Lower leg skin (tissue), 4 donors: ENCODE results near the gene C22orf15. TPM values are rescaled to one million over a fixed set of nuclear protein-coding genes. Genes with fewer than 3 reads are reported as not detected.

ENCODE experiments used
- DNase-seq, 2 donors: peaks; one replicate each; pipeline ENCODE4 v3.0.0-alpha.2; 2019; ENCODE audit warnings: low spot score in 2 of 2
- H3K4me3 ChIP-seq: fragments of 200-600 bp; sonication (generic); 2 replicates; pipeline ENCODE4 v1.5.1; 2017; ENCODE audit warnings: mild to moderate bottlenecking, low read depth; ENCODE audit not compliant: poor library complexity, severe bottlenecking
- POLR2A ChIP-seq, 2 donors: fragments of 450-650 bp; IDR thresholded peaks; one replicate each; pipeline ENCODE4 v1.6.1; 2016 to 2017; ENCODE audit warnings: antibody characterized with exemption in 2 of 2, mild to moderate bottlenecking in 1 of 2, moderate library complexity in 1 of 2
- WGBS, 2 donors: methylation state at CpG; one replicate each; pipeline ENCODE4 v1.1.5; 2018; 5-methylcytosine and 5-hydroxymethylcytosine counted together
- intact Hi-C: fragments of 100-400 bp; cut with DNase I; formaldehyde crosslinking; loops from one replicate; pipeline ENCODE4 v1.15.0; 2023; ENCODE audit warnings: low total_unique reads
- total RNA-seq, 4 donors: library from RNA; depleted of rRNA; stranded (reverse); fragments of >200 nt; gene quantifications; one replicate each; pipeline ENCODE4 v1.1.0, GENCODE V29; 2016
- TF ChIP-seq, protein P1 (sequence below), 3 donors: fragments of 450-650 bp; IDR thresholded peaks; one replicate each; pipeline ENCODE4 v1.5.1; 2016; ENCODE audit warnings: antibody characterized with exemption in 3 of 3, mild to moderate bottlenecking in 3 of 3, moderate library complexity in 2 of 3

Gene C22orf15
- total RNA-seq, 4 donors from 2014 or later: not detected

DNA sequence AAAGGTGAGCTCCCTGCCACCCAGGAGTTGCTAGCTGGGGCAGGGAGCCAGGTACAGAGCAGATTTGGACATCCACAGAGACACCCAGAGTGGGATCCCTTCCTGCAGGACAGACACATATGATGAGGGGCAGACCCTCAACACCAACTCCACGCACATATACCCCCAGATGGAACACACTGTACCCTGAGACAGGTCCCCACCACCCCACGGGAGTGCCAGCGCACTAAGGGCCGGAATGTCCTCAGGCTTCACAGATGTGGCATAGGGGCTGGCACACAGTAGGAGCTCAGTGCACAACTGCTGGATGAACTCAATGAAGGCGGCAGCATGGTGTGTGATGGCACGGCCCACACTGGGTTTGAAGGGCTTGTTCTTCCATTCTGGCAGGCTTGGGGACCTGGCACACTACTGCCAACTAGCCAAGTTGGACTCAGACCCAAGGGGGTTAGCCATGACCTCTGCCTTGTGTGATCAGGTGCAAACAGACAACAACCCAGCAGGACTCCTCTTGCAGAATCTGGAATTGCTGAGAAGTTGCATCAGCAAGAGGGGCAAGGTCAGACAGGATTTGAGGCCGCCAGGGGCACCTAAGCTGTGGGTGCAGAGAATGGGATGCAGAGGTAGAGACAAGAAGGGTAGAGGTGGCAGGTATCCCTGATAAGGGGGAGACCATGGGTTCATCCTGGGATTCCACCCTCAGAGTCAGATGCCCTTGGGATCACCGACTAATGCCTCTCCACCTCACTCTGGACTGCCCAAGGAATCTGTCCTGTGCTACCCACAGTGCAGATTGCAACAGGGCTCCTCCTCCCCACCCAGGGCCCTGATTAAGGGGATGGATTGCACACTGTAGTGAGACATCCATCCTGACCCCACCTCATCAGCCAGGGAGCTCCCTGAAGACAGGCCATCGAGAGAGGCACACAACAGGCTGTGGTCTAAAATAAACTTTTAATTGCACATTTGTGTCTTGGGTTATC, 2.4 kb downstream of the C22orf15 start:
- no peak for DNase-seq
- intact Hi-C loops: loop anchor here (5.0 kb wide), 1 partner anchor 87 kb away; no protein-coding TSS in a partner anchor
- WGBS, 2 donors: 91 to 96% methylated on average over 6 to 9 of the region's 9 CpGs

DNA sequence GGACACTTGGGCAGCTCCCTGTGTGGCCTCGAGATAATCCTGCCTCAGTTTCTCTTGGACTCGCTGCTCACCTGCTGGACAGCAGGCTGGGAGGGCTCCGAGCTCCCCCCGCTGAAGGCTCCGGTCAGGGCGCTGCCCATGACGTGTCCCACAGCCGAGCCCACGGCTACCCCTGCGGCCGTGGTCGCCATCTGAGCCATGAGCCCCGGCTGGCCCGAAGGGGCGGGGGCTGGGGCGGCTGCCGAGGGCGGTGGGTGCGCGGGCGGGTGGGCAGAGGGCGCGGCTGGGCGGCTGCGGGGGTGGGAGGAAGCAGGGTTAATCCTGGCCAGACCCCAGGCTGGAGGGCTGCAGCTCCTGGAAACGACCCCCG, 4.5 kb downstream of the C22orf15 start:
- no peak for TF ChIP-seq POLR2A (IDR thresholded peaks at IDR 0.05)
- TF ChIP-seq, protein P1, sequence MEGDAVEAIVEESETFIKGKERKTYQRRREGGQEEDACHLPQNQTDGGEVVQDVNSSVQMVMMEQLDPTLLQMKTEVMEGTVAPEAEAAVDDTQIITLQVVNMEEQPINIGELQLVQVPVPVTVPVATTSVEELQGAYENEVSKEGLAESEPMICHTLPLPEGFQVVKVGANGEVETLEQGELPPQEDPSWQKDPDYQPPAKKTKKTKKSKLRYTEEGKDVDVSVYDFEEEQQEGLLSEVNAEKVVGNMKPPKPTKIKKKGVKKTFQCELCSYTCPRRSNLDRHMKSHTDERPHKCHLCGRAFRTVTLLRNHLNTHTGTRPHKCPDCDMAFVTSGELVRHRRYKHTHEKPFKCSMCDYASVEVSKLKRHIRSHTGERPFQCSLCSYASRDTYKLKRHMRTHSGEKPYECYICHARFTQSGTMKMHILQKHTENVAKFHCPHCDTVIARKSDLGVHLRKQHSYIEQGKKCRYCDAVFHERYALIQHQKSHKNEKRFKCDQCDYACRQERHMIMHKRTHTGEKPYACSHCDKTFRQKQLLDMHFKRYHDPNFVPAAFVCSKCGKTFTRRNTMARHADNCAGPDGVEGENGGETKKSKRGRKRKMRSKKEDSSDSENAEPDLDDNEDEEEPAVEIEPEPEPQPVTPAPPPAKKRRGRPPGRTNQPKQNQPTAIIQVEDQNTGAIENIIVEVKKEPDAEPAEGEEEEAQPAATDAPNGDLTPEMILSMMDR (IDR thresholded peaks at IDR 0.05): no peak
- WGBS, 2 donors: no CpG with 5 or more reads among the region's 27 CpGs
- peak overlapping the region; percentile 51 for H3K4me3 ChIP-seq
- intact Hi-C loops: loop anchor here (5.0 kb wide), 1 partner anchor 85 kb away; no protein-coding TSS in a partner anchor
- DNase-seq: no peak

More for the DNA sequence above, 2.4 kb downstream of the C22orf15 start:
- no peak overlapping the region for H3K4me3 ChIP-seq
- TF ChIP-seq, protein P1 (IDR thresholded peaks at IDR 0.05): no peak
- no peak for TF ChIP-seq POLR2A (IDR thresholded peaks at IDR 0.05)

DNA sequence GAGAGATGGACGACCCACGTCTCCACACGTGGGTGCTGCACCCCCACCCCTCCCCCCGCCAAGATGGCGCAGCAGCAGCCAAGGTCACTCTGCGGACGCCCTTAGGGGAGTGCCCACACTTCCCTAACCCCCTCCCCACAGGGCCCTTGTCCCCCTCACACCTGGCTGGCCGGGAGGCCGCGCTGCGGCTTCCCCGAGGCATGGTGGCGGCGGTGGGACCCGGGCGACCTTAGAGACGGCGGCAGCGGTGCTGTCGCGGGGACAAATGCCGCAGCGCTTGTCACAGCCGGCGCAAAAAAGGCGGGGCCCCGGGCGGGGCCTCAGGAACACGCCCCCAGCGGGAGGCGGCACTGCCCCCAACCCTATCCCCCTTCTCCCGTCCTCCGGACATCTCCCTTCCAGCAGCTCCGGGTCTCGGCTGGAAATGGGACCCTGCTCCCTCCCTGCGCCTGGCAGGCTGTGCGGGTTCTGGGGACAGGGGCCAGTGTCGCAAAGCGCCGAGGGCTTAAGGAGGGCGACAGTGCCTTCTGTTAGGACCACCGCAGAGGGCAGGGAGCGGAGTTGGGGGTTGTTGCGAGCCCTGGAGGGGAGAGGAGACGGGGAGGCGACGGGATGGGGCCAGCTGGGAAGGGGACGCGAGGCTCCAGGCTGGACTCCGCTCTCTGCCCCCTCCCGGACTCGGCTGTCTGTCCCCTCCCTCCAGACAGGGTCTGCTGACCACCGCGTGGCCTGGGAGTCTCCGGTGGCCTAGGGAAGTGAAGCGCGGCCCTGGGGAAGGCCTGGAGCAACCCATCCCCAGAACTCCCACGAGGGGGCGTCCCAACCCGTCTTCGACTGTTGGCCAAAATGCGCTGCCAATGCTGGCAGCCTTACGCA, 5.1 kb downstream of the C22orf15 start, which contains the start of gene CHCHD10:
CHCHD10 (minus strand) TSS at position 300 of the 876 bp plus-strand sequence; CDS start at position 202, 98 bp downstream.
- TF ChIP-seq, protein P1 (IDR thresholded peaks at IDR 0.05): peak in 1 of 3 donors; percentile 6
- no peak for TF ChIP-seq POLR2A (IDR thresholded peaks at IDR 0.05)
- 0 to 2% methylated on average over 35 to 43 of the region's 63 CpGs for WGBS, 2 donors

DNA sequence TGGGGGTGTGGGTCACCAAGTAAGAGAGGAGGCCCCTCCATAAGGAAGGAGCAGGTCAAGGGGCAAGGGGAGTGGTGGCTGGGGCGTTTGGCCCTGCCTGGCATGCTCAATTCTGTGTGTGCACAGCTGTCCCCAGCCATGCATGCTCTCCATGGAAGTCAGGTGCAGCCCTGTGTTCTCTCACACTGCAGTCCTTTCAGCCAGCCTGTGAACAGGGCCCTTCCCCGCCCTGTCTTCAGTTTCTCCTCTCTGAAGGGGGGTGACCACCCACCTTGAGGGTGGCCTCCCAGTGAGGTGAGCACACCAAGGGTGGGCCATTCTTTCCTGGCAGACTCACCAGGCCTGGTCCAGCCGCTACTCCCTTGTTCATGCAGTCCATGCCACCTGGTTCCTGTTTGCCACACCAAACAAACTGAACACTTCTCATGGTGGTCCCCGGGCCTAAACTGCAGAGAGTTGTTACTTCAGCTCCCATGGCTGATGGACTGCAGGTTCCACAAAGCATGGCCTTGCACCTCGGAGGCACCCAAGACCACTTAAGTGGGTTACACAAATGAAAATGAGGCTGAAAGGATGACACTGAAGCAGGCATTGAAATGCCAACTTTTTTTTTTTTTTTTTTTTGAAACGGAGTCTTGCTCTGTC, 6.7 kb downstream of the C22orf15 start:
- TF ChIP-seq, protein P1 (IDR thresholded peaks at IDR 0.05): no peak
- no peak for TF ChIP-seq POLR2A (IDR thresholded peaks at IDR 0.05)
- H3K4me3 ChIP-seq: no peak overlapping the region
- intact Hi-C loops: loop anchor here (5.0 kb wide), 1 partner anchor 83 kb away; no protein-coding TSS in a partner anchor
- WGBS, 2 donors: 73 to 86% methylated on average over 6 of the region's 6 CpGs
- no peak for DNase-seq

More for the DNA sequence above, 5.1 kb downstream of the C22orf15 start, which contains the start of gene CHCHD10:
- H3K4me3 ChIP-seq: peak within 1 kb of the TSS; percentile 51
- DNase-seq: peak; percentile 74 to 96
- intact Hi-C loops: loop anchor here (5.0 kb wide), 1 partner anchor 84 kb away; no protein-coding TSS in a partner anchor

DNA sequence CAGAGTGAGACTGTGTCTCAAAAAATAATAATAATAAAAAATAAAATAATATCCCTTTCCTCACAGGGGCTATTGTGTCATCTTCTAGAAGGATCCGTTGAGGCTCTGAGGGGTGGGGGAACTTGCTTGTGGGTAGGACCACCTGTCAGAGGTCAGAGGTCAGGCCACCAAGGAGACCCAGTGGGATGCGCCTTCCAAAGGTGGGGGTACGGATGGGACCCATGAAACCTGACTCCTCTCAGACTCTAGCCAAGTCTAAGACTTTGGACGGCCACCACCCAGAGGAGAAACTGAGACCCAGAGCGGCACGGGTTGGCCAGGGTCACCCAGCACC, 9.5 kb downstream of the C22orf15 start:
- no peak for DNase-seq
- WGBS, 2 donors: 14 to 19% methylated on average over 4 to 5 of the region's 6 CpGs
- intact Hi-C loops: no loop called here
- no peak overlapping the region for H3K4me3 ChIP-seq
- TF ChIP-seq POLR2A (IDR thresholded peaks at IDR 0.05): no peak
- TF ChIP-seq, protein P1 (IDR thresholded peaks at IDR 0.05): no peak
